Measurements from ENCODE around the gene DGKG. TPM values are rescaled to one million over a fixed set of nuclear protein-coding genes. Genes with fewer than 3 reads are reported as not detected.

The DGKG gene
- total and polyA plus RNA-seq, 10 of the 15 experiments (the other 5 are each of a cell fraction or from before 2014, with no cell fraction given), result 0.39 to 6.2 (median 4.7) TPM

- CTCF ChIA-PET, result interaction anchor here (1.4 kb wide), 1 partner anchor 16 kb away, joined by 6 read pairs; no protein-coding TSS in a partner anchor
- FAIRE-seq, result no peak
- peaks cover 0 to 2% of the 10 kb centered on the region in 2 experiments; a peak in 1 of 4 replicates for H3K27me3 ChIP-seq (replicated peaks in 1 of 2; ENCODE audit: control insufficient read depth in 2 of 2, insufficient read depth in 2 of 2, low read length in 1 of 2)
- POLR2A ChIA-PET, result interaction anchor here (0.6 to 0.7 kb wide), 2 partner anchors 22 to 196 kb away, joined by 6 to 9 read pairs; no protein-coding TSS in a partner anchor
- no peak for ATAC-seq
- H3K9ac ChIP-seq (ENCODE audit: control insufficient read depth, insufficient read depth, low read length), result no peak overlapping the region
- in situ Hi-C loops (cut with MboI), result no loop called here
- no TSS peak for BruUV-seq (replicated peaks)
- no peaks in the 10 kb centered on the region for H3K9me3 ChIP-seq (replicated peaks; ENCODE audit: control insufficient read depth, insufficient read depth, low read length)
- no peak overlapping the region for H3K4me2 ChIP-seq (ENCODE audit: control insufficient read depth, insufficient read depth)
- no peak overlapping the region for H3K27ac ChIP-seq (ENCODE audit: control insufficient read depth, insufficient read depth)
- 50% methylated on average over 12 of the region's 16 CpGs for WGBS (ENCODE audit: insufficient coverage, insufficient replicate concordance, low lambda C conversion rate, missing lambda C conversion rate)
- intact Hi-C loops (cut with micrococcal nuclease; ENCODE audit: unreplicated experiment), result no loop called here
- H3K4me1 ChIP-seq (ENCODE audit: control insufficient read depth, insufficient read depth, low read length), result no peaks in the 10 kb centered on the region
- SMC1A ChIA-PET (ENCODE audit: uncharacterized antibody, unreplicated experiment), result no interaction called here
- no peaks in the 10 kb centered on the region for H4K20me1 ChIP-seq (ENCODE audit: control insufficient read depth, insufficient read depth)
- no peaks in the 10 kb centered on the region for H3K36me3 ChIP-seq (ENCODE audit: control insufficient read depth in 2 of 2, insufficient read depth in 2 of 2, low read length in 1 of 2)
- H3K79me2 ChIP-seq (ENCODE audit: control insufficient read depth, insufficient read depth, low read length), result no peaks in the 10 kb centered on the region
- no peak overlapping the region for H3K4me3 ChIP-seq
- no peak for DNase-seq (ENCODE audit: low read depth, low spot score)
- no peak overlapping the region for H2AFZ ChIP-seq (ENCODE audit: control insufficient read depth, low read depth, low read length)
- RAD21 ChIA-PET (ENCODE audit: unreplicated experiment), result interaction anchor here (1.7 kb wide), 1 partner anchor 330 kb away, joined by 3 read pairs; no protein-coding TSS in a partner anchor
- no peak for TF ChIP-seq CEBPZ (IDR thresholded peaks at IDR 0.05; ENCODE audit: low read depth, low read length)
- TF ChIP-seq TARDBP (IDR thresholded peaks at IDR 0.05; ENCODE audit: borderline replicate concordance), result no peak
- TF ChIP-seq RELB (IDR thresholded peaks at IDR 0.05; ENCODE audit: low read depth), result no peak
- TF ChIP-seq FOXM1 (IDR thresholded peaks at IDR 0.05; ENCODE audit: low read depth, low read length), result no peak
- TF ChIP-seq TBL1XR1 (IDR thresholded peaks at IDR 0.05; ENCODE audit: low read depth, low read length), result no peak
- no peak for TF ChIP-seq ZNF274 (IDR thresholded peaks at IDR 0.05; ENCODE audit: insufficient read depth, insufficient read length)
- no peak for TF ChIP-seq ZZZ3 (IDR thresholded peaks at IDR 0.05; ENCODE audit: control insufficient read depth, insufficient read length, low read depth)
- TF ChIP-seq NFYB (IDR thresholded peaks at IDR 0.05; ENCODE audit: insufficient read depth, low read depth, low read length), result no peak
- TF ChIP-seq MYB (IDR thresholded peaks at IDR 0.05; ENCODE audit: borderline replicate concordance, low read depth, low read length), result no peak
- TF ChIP-seq EGR1 (IDR thresholded peaks at IDR 0.05; ENCODE audit: borderline replicate concordance in 1 of 2, low read depth in 2 of 2, low read length in 2 of 2), result no peak
- TF ChIP-seq CHD2 (IDR thresholded peaks at IDR 0.05; ENCODE audit: borderline replicate concordance, low read depth, low read length), result no peak
- no peak for TF ChIP-seq TAF1 (IDR thresholded peaks at IDR 0.05; ENCODE audit: borderline replicate concordance, low read depth, low read length)
- no peak for TF ChIP-seq POLR2A (IDR thresholded peaks at IDR 0.05; ENCODE audit: low read depth, low read length)
- no peak for TF ChIP-seq IRF3 (IDR thresholded peaks at IDR 0.05)
- TF ChIP-seq RBBP5 (conservative IDR thresholded peaks at IDR 0.05), result no peak
- TF ChIP-seq TCF12 (IDR thresholded peaks at IDR 0.05; ENCODE audit: low read depth, low read length), result no peak
- TF ChIP-seq ZBTB4 (CRISPR knock-in tag; IDR thresholded peaks at IDR 0.05), result no peak
These were observed 88.4 kb downstream of the DGKG start for GRCh38 chr3:186273586-186273985.
